H1 (cell line): Measurements from ENCODE around the gene CES4A. TPM values are rescaled to one million over a fixed set of nuclear protein-coding genes. Genes with fewer than 3 reads are reported as not detected.

ENCODE experiments used
- CHD2 ChIP-seq: IDR thresholded peaks from 2 replicates; pipeline ENCODE4 v1.6.1; 2012; ENCODE audit warnings: low read length, improper control_type of control experiment
- CTCF ChIP-seq, 3 experiments: IDR thresholded peaks; 1 replicate in 2 of 3; 2 replicates in 1 of 3; pipeline versions ENCODE4 v1.5.1 to v1.6.1; 2011; ENCODE audit warnings: low read length in 3 of 3, mild to moderate bottlenecking in 3 of 3, inconsistent platforms in 2 of 3, low read depth in 1 of 3, moderate library complexity in 1 of 3; ENCODE audit not compliant: insufficient read depth in 1 of 3; ENCODE audit errors: control extremely low read depth in 1 of 3
- NANOG ChIP-seq: IDR thresholded peaks from 2 replicates; pipeline ENCODE4 v1.6.1; 2011; ENCODE audit warnings: low read length, low read depth, mild to moderate bottlenecking, inconsistent platforms; ENCODE audit not compliant: insufficient read depth, poor library complexity, severe bottlenecking
- SAP30 ChIP-seq: fragments of 300-600 bp; sonication (generic); IDR thresholded peaks from 2 replicates; pipeline ENCODE4 v1.7.1; 2012; ENCODE audit warnings: low read length, moderate library complexity, mild to moderate bottlenecking, inconsistent platforms; ENCODE audit not compliant: insufficient read depth, insufficient replicate concordance
- TCF12 ChIP-seq: IDR thresholded peaks from 2 replicates; pipeline ENCODE4 v1.6.1; 2011; ENCODE audit warnings: low read depth, mild to moderate bottlenecking, low read length
- polyA plus RNA-seq, 7 experiments: library from polyadenylated mRNA; depleted of rRNA in 3 of 7; stranded (reverse) in 5 of 7; unstranded in 2 of 7; fragments of >200 nt in 5 of 7; fragments of 200-250 nt in 2 of 7; gene quantifications; 1 replicate in 5 of 7; 2 replicates in 1 of 7; 4 replicates in 1 of 7; pipeline versions ENCODE4 v1.2.1 to v1.2.3, GENCODE V29; 2011 to 2013; ENCODE audit warnings: missing spikeins in 2 of 7, mixed read lengths in 2 of 7
- total RNA-seq: library from RNA; stranded (reverse); fragmentation: NEBNext Ultra II Directional; extraction: Animal tissue kit (Norgen Biotek cat#: 25700); gene quantifications from 2 replicates; pipeline ENCODE4 v1.2.1, GENCODE V29; 2021

Gene CES4A
- total and polyA plus RNA-seq, 2 of the 8 experiments (the other 6 are each of a cell fraction or from before 2014, with no cell fraction given), result 0.93 to 1.5 TPM

DNA sequence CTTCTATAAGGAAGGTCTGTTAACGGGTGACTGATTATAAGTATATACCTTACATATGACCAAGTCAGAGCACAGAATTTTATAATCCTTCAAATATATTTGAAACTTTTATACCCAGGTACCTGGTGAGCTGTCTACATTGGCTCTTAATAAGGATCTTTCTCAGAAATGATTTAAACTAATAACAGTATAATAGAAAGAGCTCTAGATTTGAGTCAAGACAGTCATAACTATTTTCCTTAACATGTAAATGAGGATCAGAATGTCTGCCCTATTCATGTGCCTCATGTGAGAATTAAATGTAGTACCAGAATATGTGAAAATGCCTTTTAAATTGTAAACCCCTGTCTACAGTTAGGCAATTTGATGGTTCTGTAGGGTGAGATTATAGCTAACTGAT is 55.0 kb downstream of the CES4A start (continued):
- TF ChIP-seq TCF12 (no peak), SAP30 (no peak), NANOG (no peak), CHD2 (no peak), CTCF (IDR thresholded peaks at IDR 0.05; ENCODE audit: control extremely low read depth in 1 of 3, insufficient read depth in 1 of 3, low read depth in 1 of 3, low read length in 3 of 3) (no peak)
